WTC11 (cell line): Measurements from ENCODE around the gene SH3BGRL3.

ENCODE experiments used
- NR1H2 ChIP-seq: sonication (generic); formaldehyde crosslinking; IDR thresholded peaks from 2 replicates; pipeline ENCODE4 v1.9.0; 2021; ENCODE audit warnings: mild to moderate bottlenecking, moderate library complexity, missing genetic modification reagents
- NR2C2 ChIP-seq: sonication (generic); formaldehyde crosslinking; IDR thresholded peaks from 2 replicates; pipeline ENCODE4 v1.8.0; 2022; ENCODE audit warnings: mild to moderate bottlenecking, missing genetic modification reagents
- NR3C1 ChIP-seq: sonication (generic); formaldehyde crosslinking; conservative IDR thresholded peaks from 2 replicates; pipeline ENCODE4 v1.8.1; 2023; ENCODE audit warnings: low read depth, mild to moderate bottlenecking, missing genetic modification reagents
- SP1 ChIP-seq: sonication (generic); formaldehyde crosslinking; conservative IDR thresholded peaks from 2 replicates; pipeline ENCODE4 v1.8.1; 2022; ENCODE audit warnings: missing genetic modification reagents
- TF ChIP-seq, protein P1 (sequence below): fragments of 200-600 bp; IDR thresholded peaks from 2 replicates; pipeline ENCODE4 v1.8.0; 2022; ENCODE audit warnings: antibody characterized with exemption
- TF ChIP-seq, protein P2 (sequence below): sonication (generic); formaldehyde crosslinking; IDR thresholded peaks from 2 replicates; pipeline ENCODE4 v1.8.1; 2022; ENCODE audit warnings: low read depth, mild to moderate bottlenecking, moderate library complexity, missing genetic modification reagents, borderline replicate concordance

DNA sequence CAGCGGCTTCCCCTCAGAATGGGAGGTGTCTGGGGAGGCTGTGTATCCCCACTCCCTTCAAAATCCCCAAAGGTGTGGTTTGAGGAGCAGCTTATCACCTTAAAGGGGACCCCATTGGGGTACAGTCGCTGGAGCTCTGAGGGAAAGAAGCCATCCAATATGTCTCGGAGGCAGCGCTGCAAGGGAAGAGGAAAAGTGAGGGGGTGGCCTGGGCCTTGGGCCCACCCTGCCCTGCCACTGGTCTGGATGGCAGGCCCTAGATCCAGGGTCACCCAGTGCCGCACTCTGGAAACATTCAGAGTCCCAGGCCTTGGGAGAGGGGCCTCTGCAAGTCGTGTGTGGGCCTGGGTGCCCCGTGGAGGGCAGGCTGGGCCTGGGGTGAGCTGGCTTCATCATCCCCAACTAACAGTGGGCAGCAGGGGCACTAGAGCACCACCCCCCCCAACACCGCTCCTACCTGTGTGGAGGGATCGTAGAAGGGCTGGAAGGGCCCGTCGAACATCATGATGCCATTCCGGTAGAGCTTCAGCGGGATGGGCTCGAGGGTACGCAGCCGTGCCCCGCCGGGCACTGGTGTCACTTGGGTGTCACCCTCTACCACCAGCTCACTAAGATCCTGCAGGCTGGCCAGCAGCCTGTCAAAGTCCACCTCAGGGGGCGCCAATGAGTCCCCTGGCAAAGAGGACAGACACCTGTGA, 5.6 kb downstream of the SH3BGRL3 start:
- TF ChIP-seq, protein P1, sequence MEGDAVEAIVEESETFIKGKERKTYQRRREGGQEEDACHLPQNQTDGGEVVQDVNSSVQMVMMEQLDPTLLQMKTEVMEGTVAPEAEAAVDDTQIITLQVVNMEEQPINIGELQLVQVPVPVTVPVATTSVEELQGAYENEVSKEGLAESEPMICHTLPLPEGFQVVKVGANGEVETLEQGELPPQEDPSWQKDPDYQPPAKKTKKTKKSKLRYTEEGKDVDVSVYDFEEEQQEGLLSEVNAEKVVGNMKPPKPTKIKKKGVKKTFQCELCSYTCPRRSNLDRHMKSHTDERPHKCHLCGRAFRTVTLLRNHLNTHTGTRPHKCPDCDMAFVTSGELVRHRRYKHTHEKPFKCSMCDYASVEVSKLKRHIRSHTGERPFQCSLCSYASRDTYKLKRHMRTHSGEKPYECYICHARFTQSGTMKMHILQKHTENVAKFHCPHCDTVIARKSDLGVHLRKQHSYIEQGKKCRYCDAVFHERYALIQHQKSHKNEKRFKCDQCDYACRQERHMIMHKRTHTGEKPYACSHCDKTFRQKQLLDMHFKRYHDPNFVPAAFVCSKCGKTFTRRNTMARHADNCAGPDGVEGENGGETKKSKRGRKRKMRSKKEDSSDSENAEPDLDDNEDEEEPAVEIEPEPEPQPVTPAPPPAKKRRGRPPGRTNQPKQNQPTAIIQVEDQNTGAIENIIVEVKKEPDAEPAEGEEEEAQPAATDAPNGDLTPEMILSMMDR: peak; percentile 61
- TF ChIP-seq NR2C2 (no peak), NR1H2 (no peak), SP1 (CRISPR knock-in tag) (no peak), NR3C1 (CRISPR knock-in tag) (no peak)
- TF ChIP-seq, protein P2, sequence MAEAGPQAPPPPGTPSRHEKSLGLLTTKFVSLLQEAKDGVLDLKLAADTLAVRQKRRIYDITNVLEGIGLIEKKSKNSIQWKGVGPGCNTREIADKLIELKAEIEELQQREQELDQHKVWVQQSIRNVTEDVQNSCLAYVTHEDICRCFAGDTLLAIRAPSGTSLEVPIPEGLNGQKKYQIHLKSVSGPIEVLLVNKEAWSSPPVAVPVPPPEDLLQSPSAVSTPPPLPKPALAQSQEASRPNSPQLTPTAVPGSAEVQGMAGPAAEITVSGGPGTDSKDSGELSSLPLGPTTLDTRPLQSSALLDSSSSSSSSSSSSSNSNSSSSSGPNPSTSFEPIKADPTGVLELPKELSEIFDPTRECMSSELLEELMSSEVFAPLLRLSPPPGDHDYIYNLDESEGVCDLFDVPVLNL (CRISPR knock-in tag): no peak
